HG03095 (cell line): ENCODE measurements around the gene PLCB1.
A peak's percentile ranks its signal among the peaks of the same experiment; 100 is the strongest.

ENCODE experiments used
- ATAC-seq: cut with Tn5 transposase; IDR thresholded peaks from one replicate; pipeline ENCODE4 v1.9.1; 2021; ENCODE audit warnings: moderate library complexity; ENCODE audit not compliant: unreplicated experiment

PLCB1 gene

GRCh38 chr20:8395956-8396355, 263.9 kb downstream of the PLCB1 start:
- no peak for ATAC-seq

GRCh38 chr20:8398263-8399051, 266.4 kb downstream of the PLCB1 start:
- no peak for ATAC-seq

GRCh38 chr20:8399947-8400346, 267.9 kb downstream of the PLCB1 start:
- ATAC-seq: peak; percentile 99

- ATAC-seq: no peak
Observed at GRCh38 chr20:8400486-8400885, 268.4 kb downstream of the PLCB1 start.

- no peak for ATAC-seq
Observed at GRCh38 chr20:8401556-8401955, 269.5 kb downstream of the PLCB1 start.

- ATAC-seq: no peak
Observed at GRCh38 chr20:8402798-8403197, 270.7 kb downstream of the PLCB1 start.

GRCh38 chr20:8404912-8405635, 273.0 kb downstream of the PLCB1 start:
- ATAC-seq: no peak

- ATAC-seq: no peak
Observed at GRCh38 chr20:8406391-8406790, 274.3 kb downstream of the PLCB1 start.

GRCh38 chr20:8408587-8409307, 276.7 kb downstream of the PLCB1 start:
- no peak for ATAC-seq

- no peak for ATAC-seq
Observed at GRCh38 chr20:8413691-8414090, 281.6 kb downstream of the PLCB1 start.

GRCh38 chr20:8414586-8415274, 282.7 kb downstream of the PLCB1 start:
- ATAC-seq: no peak

- ATAC-seq: no peak
Observed at GRCh38 chr20:8421981-8422380, 289.9 kb downstream of the PLCB1 start.

- ATAC-seq: no peak
Observed at GRCh38 chr20:8423482-8423881, 291.4 kb downstream of the PLCB1 start.

GRCh38 chr20:8424010-8424409, 291.9 kb downstream of the PLCB1 start:
- ATAC-seq: no peak

- ATAC-seq: no peak
Observed at GRCh38 chr20:8425016-8425415, 292.9 kb downstream of the PLCB1 start.

GRCh38 chr20:8425802-8426201, 293.7 kb downstream of the PLCB1 start:
- ATAC-seq: no peak

- ATAC-seq: no peak
Observed at GRCh38 chr20:8427419-8428040, 295.5 kb downstream of the PLCB1 start.

- ATAC-seq: no peak
Observed at GRCh38 chr20:8428988-8429387, 296.9 kb downstream of the PLCB1 start.

- ATAC-seq: no peak
Observed at GRCh38 chr20:8431538-8432434, 299.7 kb downstream of the PLCB1 start.
